Trophoblast cell (in vitro differentiated cells and primary cell): ENCODE results near the gene ETS1.

Experiments
- DNase-seq, 2 donors: peaks; one replicate each; pipeline ENCODE4 v3.0.0-alpha.2; 2016
- H2AFZ ChIP-seq: 2 replicates; pipeline ENCODE4 v1.6.1; 2013; ENCODE audit warnings: low read length, moderate library complexity, mild to moderate bottlenecking; ENCODE audit not compliant: insufficient read depth, poor library complexity
- H2AK5ac ChIP-seq: 2 replicates; pipeline ENCODE4 v1.6.1; 2013; ENCODE audit warnings: mild to moderate bottlenecking, low read length
- H2BK120ac ChIP-seq: 2 replicates; pipeline ENCODE4 v1.6.1; 2013; ENCODE audit warnings: low read length, mild to moderate bottlenecking, moderate library complexity; ENCODE audit not compliant: insufficient read depth, poor library complexity
- H2BK12ac ChIP-seq: 2 replicates; pipeline ENCODE4 v1.6.1; 2013; ENCODE audit warnings: mild to moderate bottlenecking, low read length, moderate library complexity
- H2BK5ac ChIP-seq: 2 replicates; pipeline ENCODE4 v1.6.1; 2013; ENCODE audit warnings: low read length, low read depth, moderate library complexity, mild to moderate bottlenecking; ENCODE audit not compliant: poor library complexity
- H3K14ac ChIP-seq: 2 replicates; pipeline ENCODE4 v1.6.1; 2013; ENCODE audit warnings: mild to moderate bottlenecking, low read length
- H3K18ac ChIP-seq: 2 replicates; pipeline ENCODE4 v1.6.1; 2013; ENCODE audit warnings: mild to moderate bottlenecking, low read length
- H3K23ac ChIP-seq: 2 replicates; pipeline ENCODE4 v1.6.1; 2013; ENCODE audit warnings: low read length
- H3K27ac ChIP-seq: 2 replicates; pipeline ENCODE4 v1.5.1; 2013; ENCODE audit warnings: low read depth, mild to moderate bottlenecking, inconsistent platforms, low read length, moderate library complexity
- H3K27me3 ChIP-seq: 2 replicates; pipeline ENCODE4 v1.6.1; 2013; ENCODE audit warnings: inconsistent platforms, mild to moderate bottlenecking, low read length, moderate library complexity; ENCODE audit not compliant: insufficient read depth
- H3K36me3 ChIP-seq, 2 experiments: 1 replicate in 1 of 2; 2 replicates in 1 of 2; pipeline ENCODE4 v1.6.1; 2013; ENCODE audit warnings: low read length in 2 of 2, mild to moderate bottlenecking in 2 of 2, moderate library complexity in 1 of 2; ENCODE audit not compliant: insufficient read depth in 2 of 2, control insufficient read depth in 1 of 2
- H3K4ac ChIP-seq: 2 replicates; pipeline ENCODE4 v1.6.1; 2013; ENCODE audit warnings: low read depth, mild to moderate bottlenecking, low read length, moderate library complexity
- H3K4me1 ChIP-seq, 2 experiments: 1 replicate in 1 of 2; 2 replicates in 1 of 2; pipeline ENCODE4 v1.6.1; 2013; ENCODE audit warnings: low read length in 2 of 2, mild to moderate bottlenecking in 2 of 2, moderate library complexity in 1 of 2; ENCODE audit not compliant: insufficient read depth in 2 of 2, control insufficient read depth in 1 of 2
- H3K4me2 ChIP-seq: 2 replicates; pipeline ENCODE4 v1.6.1; 2013; ENCODE audit warnings: inconsistent platforms, mild to moderate bottlenecking, low read length, moderate library complexity
- H3K4me3 ChIP-seq: 2 replicates; pipeline ENCODE4 v1.5.1; 2013; ENCODE audit warnings: mild to moderate bottlenecking, low read depth, low read length, inconsistent platforms
- H3K79me1 ChIP-seq: one replicate; pipeline ENCODE4 v1.6.1; 2013; ENCODE audit warnings: low read length
- H3K79me2 ChIP-seq: 2 replicates; pipeline ENCODE4 v1.6.1; 2013; ENCODE audit warnings: low read length, mild to moderate bottlenecking; ENCODE audit not compliant: control insufficient read depth, insufficient read depth, poor library complexity
- H3K9ac ChIP-seq: 2 replicates; pipeline ENCODE4 v1.6.1; 2013; ENCODE audit warnings: mild to moderate bottlenecking, low read length
- H3K9me3 ChIP-seq: 2 replicates; pipeline ENCODE4 v1.6.1; 2013; ENCODE audit warnings: low read depth, mild to moderate bottlenecking, control low read depth, inconsistent platforms, low read length; ENCODE audit not compliant: insufficient read depth
- H4K12ac ChIP-seq: 2 replicates; pipeline ENCODE4 v1.6.1; 2013; ENCODE audit warnings: low read depth, mild to moderate bottlenecking, low read length, moderate library complexity
- H4K8ac ChIP-seq: 2 replicates; pipeline ENCODE4 v1.6.1; 2013; ENCODE audit warnings: low read depth, mild to moderate bottlenecking, low read length, moderate library complexity
- H4K91ac ChIP-seq: one replicate; pipeline ENCODE4 v1.6.1; 2013; ENCODE audit warnings: low read depth, mild to moderate bottlenecking, low read length, moderate library complexity
- WGBS: extraction: QIAGEN DNeasy Blood & Tissue Kit; methylation state at CpG from one replicate; pipeline ENCODE4 v1.1.7; 2013; ENCODE audit warnings: missing lambda C conversion rate; ENCODE audit not compliant: insufficient read length, insufficient coverage; ENCODE audit errors: extremely low coverage; 5-methylcytosine and 5-hydroxymethylcytosine counted together

ETS1 gene

GRCh38 chr11:128624269-128625175 lies 37.2 kb upstream of the ETS1 start:
- no CpG with 5 or more reads among the region's 18 CpGs for WGBS
- Histone ChIP-seq H3K4me3 (no peak overlapping the region), H4K91ac (no peak overlapping the region), H3K14ac (no peak overlapping the region), H3K27me3 (no peaks in the 10 kb centered on the region), H3K79me1 (peaks cover 5% of the 10 kb centered on the region), H2AFZ (no peak overlapping the region), H3K23ac (no peak overlapping the region), H3K27ac (no peak overlapping the region), H2BK12ac (no peak overlapping the region), H3K79me2 (no peaks in the 10 kb centered on the region), H3K9me3 (no peaks in the 10 kb centered on the region), H4K8ac (no peak overlapping the region), H3K36me3 (no peaks in the 10 kb centered on the region), H3K4me2 (no peak overlapping the region), H2AK5ac (no peak overlapping the region), H3K4ac (no peak overlapping the region), H3K18ac (no peak overlapping the region), H2BK5ac (no peak overlapping the region), H2BK120ac (no peak overlapping the region), H3K9ac (no peak overlapping the region), H4K12ac (no peak overlapping the region), H3K4me1 (peaks cover 7 to 8% of the 10 kb centered on the region in 2 experiments)
- DNase-seq: no peak

DNA sequence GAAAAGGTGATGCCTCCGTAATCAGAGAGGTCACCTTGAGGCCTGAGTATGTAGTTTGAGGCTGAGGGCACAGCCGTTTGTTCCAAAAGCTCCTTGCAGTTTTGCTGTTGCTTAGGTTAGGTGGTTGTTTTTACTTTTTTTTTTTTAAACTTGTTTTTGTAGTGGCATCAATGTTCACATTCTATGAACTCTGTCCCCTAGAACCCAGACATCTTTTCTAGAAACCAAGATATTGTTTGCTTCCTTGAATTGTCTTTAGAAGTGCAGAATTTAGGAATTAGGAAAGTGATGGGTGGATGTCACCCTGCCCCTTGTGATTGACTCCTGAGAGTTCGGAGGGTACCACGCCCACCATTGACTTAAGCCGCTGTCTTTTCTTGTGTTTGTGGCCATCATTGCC lies 35.7 kb upstream of the ETS1 start:
- WGBS: no CpG with 5 or more reads among the region's 5 CpGs
- no peaks in the 10 kb centered on the region for H3K27me3 ChIP-seq
- no peak overlapping the region for H3K18ac ChIP-seq
- no peak overlapping the region for H2BK12ac ChIP-seq
- no peak overlapping the region for H3K4ac ChIP-seq
- no peak overlapping the region for H4K91ac ChIP-seq
- no peak overlapping the region for H2AK5ac ChIP-seq
- no peak overlapping the region for H3K4me3 ChIP-seq
- H2BK5ac ChIP-seq: no peak overlapping the region
- no peak overlapping the region for H3K23ac ChIP-seq
- H4K8ac ChIP-seq: no peak overlapping the region
- H3K27ac ChIP-seq: no peak overlapping the region
- H3K14ac ChIP-seq: no peak overlapping the region
- no peaks in the 10 kb centered on the region for H3K79me1 ChIP-seq
- no peak overlapping the region for H3K9ac ChIP-seq
- H2BK120ac ChIP-seq: no peak overlapping the region
- H4K12ac ChIP-seq: no peak overlapping the region
- H3K9me3 ChIP-seq: no peaks in the 10 kb centered on the region
- DNase-seq: no peak
- H2AFZ ChIP-seq: no peak overlapping the region
- H3K4me1 ChIP-seq: peaks cover 3 to 7% of the 10 kb centered on the region in 2 experiments
- H3K79me2 ChIP-seq: no peaks in the 10 kb centered on the region
- H3K4me2 ChIP-seq: no peak overlapping the region
- no peaks in the 10 kb centered on the region for H3K36me3 ChIP-seq

DNA sequence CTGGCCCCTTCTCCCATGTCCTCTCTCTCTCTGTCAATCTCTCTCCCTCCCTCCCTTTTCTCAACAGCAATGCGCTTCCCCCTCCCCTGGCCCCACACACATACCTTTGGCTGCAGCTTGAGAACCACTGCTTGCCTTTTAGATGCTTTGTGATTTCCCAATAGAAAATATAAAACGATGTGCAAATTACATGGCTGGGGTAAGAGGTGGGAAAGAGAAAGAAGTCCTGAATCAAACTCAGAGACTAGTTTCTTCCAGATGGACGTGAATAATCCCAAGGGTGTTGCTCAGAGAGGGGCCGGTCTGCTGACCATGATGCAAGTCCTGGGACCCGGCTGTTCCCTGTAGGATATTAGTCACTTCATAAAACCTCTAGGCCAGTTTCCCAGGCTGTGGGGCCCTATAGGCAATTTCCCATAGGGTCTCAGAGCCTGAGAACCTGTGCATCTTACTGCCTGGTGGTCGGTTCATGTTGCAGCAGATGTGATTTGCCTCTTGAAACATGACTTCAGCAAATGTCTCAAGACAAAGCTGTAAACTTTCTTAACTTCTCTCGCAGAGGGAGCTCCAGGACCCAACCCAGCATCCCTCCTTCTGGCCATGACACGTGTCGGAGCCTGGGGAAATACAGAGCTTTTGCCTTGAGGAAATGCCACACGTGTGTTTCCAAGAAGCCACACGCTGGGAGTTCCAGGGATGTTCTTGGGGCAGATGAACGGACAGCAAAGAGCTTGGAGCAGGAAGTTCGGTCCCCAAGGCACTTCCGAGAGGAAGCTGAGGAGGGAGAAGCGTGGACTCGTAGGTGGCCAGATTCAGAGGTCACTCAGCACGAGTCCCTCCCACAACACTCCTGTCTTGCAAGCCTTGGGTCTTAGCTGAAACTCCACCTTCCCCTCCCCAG lies 34.5 kb upstream of the ETS1 start:
- Histone ChIP-seq H3K9ac (no peak overlapping the region), H2BK5ac (no peak overlapping the region), H3K27me3 (no peaks in the 10 kb centered on the region), H3K4me1 (peaks cover 0 to 3% of the 10 kb centered on the region in 2 experiments), H4K91ac (no peak overlapping the region), H3K18ac (no peak overlapping the region), H3K79me1 (no peaks in the 10 kb centered on the region), H4K8ac (no peak overlapping the region), H3K27ac (no peak overlapping the region), H3K36me3 (no peaks in the 10 kb centered on the region), H3K14ac (no peak overlapping the region), H4K12ac (no peak overlapping the region), H2BK120ac (no peak overlapping the region), H2BK12ac (peak overlapping the region; percentile 3), H3K9me3 (no peaks in the 10 kb centered on the region), H3K4ac (no peak overlapping the region), H3K4me3 (no peak overlapping the region), H2AK5ac (peak overlapping the region; percentile 32), H3K4me2 (no peak overlapping the region), H2AFZ (no peak overlapping the region), H3K79me2 (no peaks in the 10 kb centered on the region), H3K23ac (no peak overlapping the region)
- no peak for DNase-seq
- WGBS: no CpG with 5 or more reads among the region's 17 CpGs

DNA sequence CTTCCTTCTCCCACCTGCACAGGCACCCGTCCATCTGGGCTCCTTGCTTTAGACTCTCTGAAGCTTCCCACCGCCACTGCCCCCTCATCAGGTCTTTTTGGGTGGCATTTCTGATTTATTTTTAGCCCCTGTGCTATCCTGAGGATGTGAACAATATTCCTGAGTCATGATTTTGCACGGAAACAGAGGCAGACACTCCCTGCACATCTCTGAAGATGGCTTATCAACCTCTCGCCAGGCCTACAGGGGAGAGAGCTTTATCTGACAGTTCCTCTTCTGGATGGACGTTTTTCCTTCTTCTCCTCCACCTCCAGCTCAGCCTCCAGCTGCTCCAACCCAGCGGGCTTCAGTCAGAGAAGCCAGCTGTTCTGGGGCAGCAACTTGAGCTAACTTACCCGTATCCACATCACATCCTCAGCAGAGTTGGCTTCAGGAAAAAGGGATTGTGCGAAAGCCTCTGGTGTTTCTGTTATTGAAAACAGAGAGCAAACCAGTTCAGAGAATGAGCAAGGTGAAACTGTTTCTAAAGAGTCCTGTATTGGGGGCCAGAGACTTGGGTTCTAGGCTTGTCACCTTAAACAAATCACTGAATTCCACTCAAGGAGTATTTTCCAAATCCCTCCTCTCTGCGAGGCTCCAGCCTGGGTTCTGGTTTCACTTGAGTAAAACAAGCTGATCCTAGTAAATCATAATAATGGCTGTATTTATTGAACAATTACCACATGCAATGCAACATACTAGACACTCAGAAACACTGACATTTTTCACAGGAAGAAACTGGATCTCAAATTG lies 33.1 kb upstream of the ETS1 start:
- H3K4me3 ChIP-seq: no peak overlapping the region
- H3K14ac ChIP-seq: no peak overlapping the region
- no peak overlapping the region for H3K23ac ChIP-seq
- no peak overlapping the region for H2AK5ac ChIP-seq
- no peaks in the 10 kb centered on the region for H3K79me1 ChIP-seq
- H3K9me3 ChIP-seq: no peaks in the 10 kb centered on the region
- no peak overlapping the region for H3K9ac ChIP-seq
- H3K36me3 ChIP-seq: no peaks in the 10 kb centered on the region
- no peak overlapping the region for H2AFZ ChIP-seq
- H3K4ac ChIP-seq: no peak overlapping the region
- peaks cover 4 to 7% of the 10 kb centered on the region in 2 experiments for H3K4me1 ChIP-seq
- no peaks in the 10 kb centered on the region for H3K27me3 ChIP-seq
- H3K4me2 ChIP-seq: no peak overlapping the region
- no peak for DNase-seq
- H4K8ac ChIP-seq: no peak overlapping the region
- H3K18ac ChIP-seq: no peak overlapping the region
- no CpG with 5 or more reads among the region's 9 CpGs for WGBS
- H2BK120ac ChIP-seq: no peak overlapping the region
- H3K27ac ChIP-seq: no peak overlapping the region
- H2BK12ac ChIP-seq: no peak overlapping the region
- no peak overlapping the region for H4K12ac ChIP-seq
- no peak overlapping the region for H4K91ac ChIP-seq
- no peak overlapping the region for H2BK5ac ChIP-seq
- no peaks in the 10 kb centered on the region for H3K79me2 ChIP-seq
